T-helper 2 cell (primary cell): ENCODE measurements around the gene FAM117A.
A peak's percentile ranks its signal among the peaks of the same experiment; 100 is the strongest.

Experiments used
- DNase-seq, 5 experiments: peaks; one replicate each; pipeline versions ENCODE4 v3.0.0 to v3.0.0-alpha.2; 2012 to 2022
- total RNA-seq, 2 donors: gene quantifications; one replicate each; lab custom pipeline; 2026; lab: John Stamatoyannopoulos, UW

Gene FAM117A
- 46.5 to 58.6 reads per million in 2 donors for total RNA-seq

GRCh38 chr17:49763735-49764558, at the start of gene FAM117A:
FAM117A (minus strand) TSS chr17:49764131; CDS start chr17:49764087, 44 bp downstream.
- DNase-seq: peak; percentile 75 to 100 (median 94)

GRCh38 chr17:49809056-49809455, 45.1 kb upstream of the FAM117A start:
- DNase-seq: no peak

- DNase-seq: no peak
Measured at GRCh38 chr17:49798738-49799137, 34.8 kb upstream of the FAM117A start.

GRCh38 chr17:49798182-49798581, 34.3 kb upstream of the FAM117A start:
- DNase-seq: no peak

- DNase-seq: no peak
Measured at GRCh38 chr17:49795372-49795771, 31.4 kb upstream of the FAM117A start.

- DNase-seq: no peak
Measured at GRCh38 chr17:49793309-49793708, 29.4 kb upstream of the FAM117A start.

GRCh38 chr17:49789243-49789578, 25.3 kb upstream of the FAM117A start:
- no peak for DNase-seq

GRCh38 chr17:49788478-49789242, 24.7 kb upstream of the FAM117A start, which contains the start of gene KAT7:
KAT7 (plus strand) TSS chr17:49788681; CDS start chr17:49788835, 154 bp downstream.
- DNase-seq: peak; percentile 93 to 100 (median 98)

- peak in 1 of 5 experiments; percentile 47 for DNase-seq
Measured at GRCh38 chr17:49787884-49788477, 24.1 kb upstream of the FAM117A start.

GRCh38 chr17:49784636-49785035, 20.7 kb upstream of the FAM117A start:
- DNase-seq: no peak

GRCh38 chr17:49783791-49784190, 19.9 kb upstream of the FAM117A start:
- DNase-seq: no peak

- DNase-seq: no peak
Measured at GRCh38 chr17:49783071-49783715, 19.3 kb upstream of the FAM117A start.

- DNase-seq: peak in 1 of 5 experiments; percentile 54
Measured at GRCh38 chr17:49779739-49780231, 15.9 kb upstream of the FAM117A start.

- DNase-seq: no peak
Measured at GRCh38 chr17:49779156-49779738, 15.3 kb upstream of the FAM117A start.

- no peak for DNase-seq
Measured at GRCh38 chr17:49777563-49777962, 13.6 kb upstream of the FAM117A start.

- DNase-seq: no peak
Measured at GRCh38 chr17:49776551-49777300, 12.8 kb upstream of the FAM117A start.

- DNase-seq: no peak
Measured at GRCh38 chr17:49775546-49776260, 11.8 kb upstream of the FAM117A start.

GRCh38 chr17:49766918-49767530, 3.1 kb upstream of the FAM117A start:
- no peak for DNase-seq

GRCh38 chr17:49764559-49765180, 739 bp upstream of the FAM117A start:
- no peak for DNase-seq
